Measurements from ENCODE around the gene CDYL2.

DNA sequence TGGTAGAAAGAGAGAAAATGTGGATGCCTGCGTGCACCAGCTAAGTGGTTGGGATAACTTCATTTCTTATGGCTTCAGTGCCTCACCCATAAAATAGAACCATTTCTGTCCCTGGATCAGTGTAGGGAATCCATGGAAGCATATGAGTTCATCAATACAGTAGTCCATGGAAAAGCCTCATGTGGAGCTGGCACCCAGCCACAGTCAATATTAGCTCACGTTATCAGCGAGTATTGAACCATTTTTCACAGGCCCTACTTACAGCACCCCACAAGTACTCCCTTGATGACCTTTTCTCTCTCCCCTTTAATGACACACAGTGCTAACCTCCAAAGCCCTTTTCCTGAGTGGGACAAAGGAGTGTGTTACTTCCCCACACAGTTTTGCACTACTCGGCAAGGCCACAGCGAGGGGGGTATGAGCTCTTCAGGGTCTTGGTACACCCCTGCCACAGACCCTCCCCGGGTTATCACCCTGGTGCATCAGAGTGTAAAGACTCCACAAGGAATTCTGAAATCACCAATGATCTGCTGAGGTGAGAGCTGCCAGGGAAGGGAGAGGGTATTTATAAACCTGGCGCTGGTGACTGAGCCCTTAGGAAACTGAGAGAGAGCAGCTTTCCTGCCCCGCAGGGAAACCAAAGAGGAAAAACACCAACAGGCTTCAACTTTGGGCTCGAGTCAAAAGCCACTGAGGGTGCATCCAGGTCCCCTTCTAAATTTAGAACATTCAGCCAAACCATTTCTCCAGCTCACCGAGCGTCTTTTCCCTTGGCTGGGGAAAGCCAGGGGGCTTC lies 226.7 kb downstream of the CDYL2 start:
- TF ChIP-seq EZH2phosphoT487 (IDR thresholded peaks at IDR 0.05; ENCODE audit: borderline replicate concordance, low read depth, low read length): no peak
- TF ChIP-seq, protein P1, sequence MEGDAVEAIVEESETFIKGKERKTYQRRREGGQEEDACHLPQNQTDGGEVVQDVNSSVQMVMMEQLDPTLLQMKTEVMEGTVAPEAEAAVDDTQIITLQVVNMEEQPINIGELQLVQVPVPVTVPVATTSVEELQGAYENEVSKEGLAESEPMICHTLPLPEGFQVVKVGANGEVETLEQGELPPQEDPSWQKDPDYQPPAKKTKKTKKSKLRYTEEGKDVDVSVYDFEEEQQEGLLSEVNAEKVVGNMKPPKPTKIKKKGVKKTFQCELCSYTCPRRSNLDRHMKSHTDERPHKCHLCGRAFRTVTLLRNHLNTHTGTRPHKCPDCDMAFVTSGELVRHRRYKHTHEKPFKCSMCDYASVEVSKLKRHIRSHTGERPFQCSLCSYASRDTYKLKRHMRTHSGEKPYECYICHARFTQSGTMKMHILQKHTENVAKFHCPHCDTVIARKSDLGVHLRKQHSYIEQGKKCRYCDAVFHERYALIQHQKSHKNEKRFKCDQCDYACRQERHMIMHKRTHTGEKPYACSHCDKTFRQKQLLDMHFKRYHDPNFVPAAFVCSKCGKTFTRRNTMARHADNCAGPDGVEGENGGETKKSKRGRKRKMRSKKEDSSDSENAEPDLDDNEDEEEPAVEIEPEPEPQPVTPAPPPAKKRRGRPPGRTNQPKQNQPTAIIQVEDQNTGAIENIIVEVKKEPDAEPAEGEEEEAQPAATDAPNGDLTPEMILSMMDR (conservative IDR thresholded peaks at IDR 0.05; ENCODE audit: low read length): no peak
